Mesenteric fat pad (tissue), 1 donor: Measurements from ENCODE around the gene MAP1LC3B2. TPM values are rescaled to one million over a fixed set of nuclear protein-coding genes. Genes with fewer than 3 reads are reported as not detected.

ENCODE experiments used
- DNase-seq: peaks from one replicate; pipeline ENCODE4 v3.0.0-alpha.2; 2020; ENCODE audit warnings: low spot score
- total RNA-seq: library from RNA; stranded (reverse); fragmentation: NEBNext Ultra II Directional; extraction: Animal tissue kit (Norgen Biotek cat#: 25700); gene quantifications from one replicate; pipeline ENCODE4 v1.2.1, GENCODE V29; 2021
- donor health status: DM: yes; HTN: yes; CAD: no.

The MAP1LC3B2 gene
- total RNA-seq, 1 donor from 2014 or later, result 1.1 TPM

DNA sequence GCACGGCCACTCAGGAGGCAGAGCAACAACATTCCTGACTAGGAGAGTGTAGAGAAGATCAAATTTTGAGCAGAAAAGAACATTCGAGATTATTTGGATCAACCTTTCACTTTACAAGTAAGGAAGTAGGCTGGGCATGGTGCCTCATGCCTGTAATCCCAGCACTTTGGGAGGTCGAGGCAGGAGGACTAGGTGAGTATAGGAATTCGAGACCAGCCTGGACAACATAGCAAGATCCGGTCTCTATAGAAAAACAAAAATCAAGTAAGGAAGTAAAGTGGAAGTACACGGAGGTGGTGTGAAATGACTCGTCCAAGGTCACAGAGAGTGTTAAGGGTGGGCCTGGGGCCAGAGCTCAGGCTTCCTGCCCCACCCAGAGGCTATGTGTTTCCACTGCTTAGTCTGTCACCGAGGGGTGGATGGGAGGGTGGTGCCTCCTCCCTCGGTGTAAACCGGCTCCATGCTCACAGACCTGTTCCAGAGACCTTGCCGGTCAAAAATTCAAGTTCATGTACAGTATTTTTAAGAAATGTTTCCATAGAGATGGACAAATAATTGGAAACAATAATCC lies 51.9 kb downstream of the MAP1LC3B2 start:
- no peak for DNase-seq

DNA sequence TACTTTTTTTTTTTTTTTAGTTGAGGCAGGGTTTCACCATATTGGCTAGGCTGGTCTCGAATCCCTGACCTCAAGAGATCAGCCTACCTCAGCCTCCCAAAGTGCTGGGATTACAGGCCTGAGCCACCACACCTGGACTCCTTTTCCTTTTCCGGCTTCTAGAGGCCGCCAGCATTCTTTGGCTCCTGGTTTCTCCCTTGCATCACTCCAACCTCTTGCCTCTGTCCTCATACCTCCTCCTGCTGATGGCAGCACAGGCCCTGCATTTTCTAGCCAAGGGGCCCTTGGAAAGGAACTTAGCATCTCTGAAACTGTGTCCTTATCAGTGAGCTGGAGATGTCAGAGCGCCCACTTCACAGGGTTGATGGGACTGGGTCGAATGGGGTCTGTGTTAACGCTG lies 53.3 kb downstream of the MAP1LC3B2 start:
- no peak for DNase-seq

DNA sequence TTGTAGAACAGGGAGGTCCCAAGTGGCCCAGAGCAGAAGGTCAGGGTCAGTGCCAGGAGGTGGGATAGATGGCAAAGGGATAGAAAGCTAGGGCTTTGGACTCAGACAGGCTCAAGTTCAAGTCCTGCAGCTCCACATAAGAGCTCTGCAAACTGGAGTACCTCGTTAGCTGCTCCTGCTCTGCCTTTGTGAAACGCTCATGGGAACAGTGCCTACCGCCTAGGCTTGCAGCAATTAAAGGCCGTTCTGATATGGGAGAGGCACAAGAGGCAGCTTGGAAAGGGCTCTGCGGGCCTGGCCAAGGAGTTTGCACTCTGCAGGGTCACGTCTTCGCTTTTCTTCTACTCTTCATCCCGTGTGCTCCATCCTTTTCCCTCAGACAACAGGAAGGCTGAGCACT lies 54.1 kb downstream of the MAP1LC3B2 start:
- no peak for DNase-seq

DNA sequence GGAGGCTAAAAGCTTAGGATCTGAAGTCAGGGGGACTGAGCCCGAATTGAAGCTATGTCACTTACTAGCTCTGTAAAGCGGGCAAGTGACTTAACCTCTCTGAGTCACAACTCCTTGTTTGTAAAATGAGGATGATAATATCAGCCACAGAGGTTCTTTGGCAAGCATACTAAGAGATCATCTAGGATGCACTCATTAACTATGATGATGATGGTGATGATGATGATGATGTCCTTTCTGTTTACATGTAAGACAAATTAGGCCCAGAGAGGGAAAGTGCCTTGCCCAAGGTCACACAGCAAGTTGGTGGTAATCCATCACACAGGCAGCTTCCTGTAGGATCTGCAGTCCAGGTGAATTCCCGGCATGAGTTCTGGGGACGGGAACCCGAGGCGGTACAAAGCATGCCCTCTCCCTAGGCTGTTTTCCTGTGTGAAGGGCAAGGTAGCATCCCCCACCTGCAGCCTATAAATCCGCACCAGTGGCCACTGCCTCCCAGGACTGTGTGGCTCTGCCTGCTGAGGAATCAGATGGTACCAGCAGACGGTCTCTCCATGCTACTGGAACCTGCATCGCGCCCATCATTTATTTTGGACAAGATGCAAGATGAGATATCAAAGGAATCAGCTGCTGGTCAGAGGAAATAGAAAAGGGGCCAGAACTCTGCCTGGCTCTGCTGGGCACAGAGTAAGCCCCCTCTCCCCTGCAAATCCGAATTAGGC lies 55.2 kb downstream of the MAP1LC3B2 start:
- no peak for DNase-seq

DNA sequence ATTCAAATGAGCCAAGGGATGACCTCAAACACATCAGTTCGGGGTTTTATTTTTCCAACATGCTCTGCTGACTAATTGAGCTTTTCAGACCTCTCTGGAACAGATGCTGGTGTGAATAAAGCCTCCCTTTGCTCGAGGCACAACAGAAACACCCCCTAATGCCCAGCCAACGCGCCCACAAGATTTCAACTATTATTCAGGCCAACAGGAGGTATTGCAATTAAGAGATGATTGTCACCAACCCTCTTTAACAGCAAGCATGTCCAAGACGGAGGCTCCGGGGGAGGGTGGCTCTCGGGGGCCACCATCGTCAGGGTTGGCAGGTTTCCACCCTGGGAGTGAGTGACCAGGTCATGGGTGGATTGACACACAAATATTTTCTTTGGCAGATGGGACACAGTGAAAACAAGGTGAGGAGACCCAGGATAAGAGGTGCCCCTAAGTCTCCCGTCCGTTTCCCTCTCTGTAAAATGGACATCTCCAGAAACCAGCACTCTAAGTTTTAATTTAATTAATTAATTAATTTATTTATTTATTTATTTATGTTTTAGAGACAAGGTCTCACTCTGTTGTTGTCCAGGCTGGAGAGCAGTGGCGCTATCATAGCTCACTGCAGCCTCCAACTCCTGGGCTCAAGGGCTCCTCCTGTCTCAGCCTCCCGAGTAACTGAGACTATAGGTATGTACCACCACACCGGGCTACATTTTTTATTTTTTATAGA lies 56.1 kb downstream of the MAP1LC3B2 start:
- no peak for DNase-seq

DNA sequence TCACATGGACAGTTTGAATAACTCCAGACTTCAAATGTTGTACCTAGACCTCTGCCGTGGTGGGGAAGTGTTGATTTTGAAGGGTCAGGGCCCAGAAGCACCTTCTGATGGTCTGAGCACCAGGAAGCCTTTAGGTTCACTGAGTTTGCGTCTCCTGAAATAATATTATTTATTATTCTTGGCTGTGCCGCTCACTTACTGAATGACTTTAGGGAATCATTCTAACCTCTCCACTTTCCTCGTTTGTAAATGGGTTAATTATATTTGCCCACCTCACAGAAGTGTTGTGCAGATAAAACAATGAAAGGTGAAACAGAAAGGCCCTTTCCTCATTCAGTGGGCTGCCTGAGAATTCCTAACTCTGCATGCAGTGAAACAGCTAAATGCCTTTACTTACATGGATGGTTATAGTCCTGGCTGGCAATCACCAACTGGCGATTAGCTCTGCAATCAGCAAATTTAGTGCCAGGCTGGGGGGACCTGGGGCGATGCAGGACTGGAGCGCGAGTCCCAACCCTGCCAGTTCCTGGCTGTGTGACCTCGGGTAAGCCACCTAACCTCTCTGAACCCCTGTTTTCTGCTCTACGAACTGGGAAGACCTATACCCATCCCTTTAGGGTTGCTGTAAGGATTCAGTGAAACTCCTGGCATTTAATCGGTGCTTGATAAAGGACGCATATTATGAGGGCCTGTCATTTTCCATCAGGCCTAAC lies 57.5 kb downstream of the MAP1LC3B2 start:
- DNase-seq, result no peak

DNA sequence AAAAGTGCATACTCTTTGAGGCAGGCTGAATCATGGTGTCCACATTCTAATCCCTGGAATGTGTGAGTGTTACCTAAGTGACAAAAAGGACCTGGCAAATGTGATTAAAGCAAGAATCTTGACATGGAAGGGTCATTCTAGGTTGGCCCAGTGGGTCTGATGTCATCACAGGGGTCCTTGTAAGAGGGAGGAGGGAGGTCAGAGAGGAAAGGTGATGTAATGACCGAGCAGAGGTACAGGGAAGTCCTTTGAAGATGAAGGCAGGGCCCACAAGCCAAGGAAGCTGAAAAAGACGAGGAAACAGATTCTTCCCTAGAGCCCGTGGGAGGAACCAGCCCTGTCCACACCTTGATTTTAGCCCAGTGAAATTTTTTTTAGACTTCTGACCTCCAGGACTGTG lies 60.1 kb downstream of the MAP1LC3B2 start:
- no peak for DNase-seq

DNA sequence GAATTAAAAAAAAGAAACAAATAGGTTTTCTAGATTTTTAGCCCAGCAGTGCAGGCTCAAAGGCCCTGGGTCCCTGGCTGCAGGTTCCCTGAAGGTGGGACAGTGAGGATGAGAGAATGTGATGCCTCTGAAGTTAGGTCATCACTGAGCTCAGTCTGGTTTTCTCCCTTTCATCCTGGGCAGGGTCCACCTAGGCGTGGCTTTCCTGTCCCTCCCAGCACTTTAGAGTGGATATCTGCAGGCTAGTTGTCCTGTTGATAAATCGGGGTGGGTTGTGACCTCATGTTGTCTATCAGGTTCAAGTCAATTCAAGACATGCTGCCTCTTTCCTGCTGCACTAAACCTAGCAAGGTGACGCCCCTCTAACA lies 60.9 kb downstream of the MAP1LC3B2 start:
- no peak for DNase-seq

DNA sequence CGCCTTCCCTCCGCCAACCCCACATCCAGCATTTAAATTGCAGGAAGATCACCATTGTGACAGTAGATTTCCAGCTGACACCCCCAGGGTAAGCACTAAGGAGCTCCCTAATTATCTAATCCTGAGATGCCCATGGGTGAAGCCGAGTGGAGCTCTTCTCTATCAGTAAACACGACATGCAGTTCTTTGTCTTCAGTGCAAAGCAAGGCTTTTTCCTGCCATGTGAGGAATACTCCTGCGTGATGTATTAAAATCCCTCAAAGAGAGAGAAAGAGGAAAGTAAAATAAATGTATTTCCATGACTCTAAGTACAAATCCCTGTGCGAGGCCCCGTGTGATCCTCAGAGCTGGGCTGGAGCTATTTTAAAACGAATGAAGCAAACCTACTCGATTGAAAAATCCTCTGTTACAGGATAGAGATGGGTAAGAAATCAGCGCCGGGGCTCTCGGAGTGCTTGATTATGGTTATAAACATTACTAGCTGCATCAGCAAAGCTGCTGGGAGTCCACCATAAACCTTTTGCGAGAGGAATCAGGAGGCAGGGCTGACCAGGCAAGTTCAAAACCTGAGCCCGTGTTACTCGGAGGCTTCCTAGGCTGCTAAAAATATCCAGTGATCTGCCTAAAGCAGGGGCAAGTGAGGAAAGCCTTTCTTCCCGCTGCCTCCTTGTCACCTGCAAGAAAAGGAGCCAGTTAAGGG lies 61.5 kb downstream of the MAP1LC3B2 start:
- no peak for DNase-seq

DNA sequence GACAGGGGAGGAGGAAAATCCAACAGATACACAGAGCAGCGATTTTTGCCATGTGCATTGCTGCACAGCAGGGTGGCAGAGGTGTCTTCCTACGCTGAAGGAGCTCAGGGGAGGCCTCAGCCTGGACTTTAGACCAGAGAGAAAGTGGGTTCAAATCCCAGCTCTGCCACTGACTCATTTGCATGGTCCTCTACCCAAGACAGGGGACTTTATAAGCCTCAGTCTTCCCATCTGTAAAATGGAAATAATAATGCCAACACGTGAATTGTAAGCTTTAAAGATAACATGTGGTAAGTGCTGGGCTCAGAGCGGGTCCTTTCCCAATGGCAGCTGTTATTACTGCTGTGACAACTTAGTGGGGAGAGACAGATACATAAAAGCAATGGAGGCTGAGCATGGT lies 62.0 kb downstream of the MAP1LC3B2 start:
- DNase-seq, result no peak

DNA sequence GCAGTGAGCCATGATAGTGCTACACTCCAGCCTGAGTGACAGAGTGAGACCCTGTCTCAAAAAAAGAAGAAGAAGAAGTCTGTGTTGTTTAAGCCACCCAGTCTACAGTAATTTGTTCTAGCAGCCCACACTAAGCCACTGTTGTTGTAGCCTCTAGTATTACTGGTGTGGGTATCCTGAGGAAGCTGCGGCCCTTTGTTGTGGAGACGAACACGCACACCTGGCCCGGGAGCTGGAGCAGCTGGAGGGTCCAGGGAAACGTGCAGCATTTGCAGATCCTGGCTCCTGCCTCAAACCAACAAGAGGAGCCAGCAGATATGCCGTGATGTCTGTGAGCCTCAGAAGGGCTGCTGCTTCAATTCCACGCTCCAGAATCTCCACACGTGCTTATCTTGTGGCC lies 65.3 kb downstream of the MAP1LC3B2 start:
- DNase-seq, result no peak

DNA sequence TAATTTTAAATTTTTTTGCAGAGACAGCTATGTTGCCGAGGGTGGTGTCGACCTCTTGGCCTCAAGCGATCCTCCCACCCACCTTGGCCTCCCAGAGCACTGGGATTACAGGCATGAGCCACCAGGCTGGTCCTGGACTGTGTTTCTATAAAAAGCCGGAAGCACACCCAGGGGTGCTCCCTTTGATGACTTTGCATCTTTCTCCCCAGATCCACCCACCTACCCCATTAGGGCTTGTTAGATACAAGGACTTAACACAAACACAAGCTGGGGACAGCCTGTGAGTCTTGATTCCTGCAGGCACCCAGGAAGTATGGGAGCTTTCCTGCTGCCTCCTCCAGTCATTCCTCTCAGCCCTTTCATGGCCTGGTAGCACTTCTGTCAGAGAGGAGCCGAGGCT lies 67.0 kb downstream of the MAP1LC3B2 start:
- no peak for DNase-seq

Other genes starting within 250 kb of the MAP1LC3B2 start
- 21.5 TPM for gene SPRING1, start 178.7 kb downstream of the MAP1LC3B2 start, total RNA-seq
- gene RNFT2, start 178.9 kb downstream of the MAP1LC3B2 start, total RNA-seq, result 2.1 TPM